Neural progenitor cell (in vitro differentiated cells): ENCODE results near the gene CARD11. TPM values are rescaled to one million over a fixed set of nuclear protein-coding genes. Genes with fewer than 3 reads are reported as not detected.
A peak's percentile ranks its signal among the peaks of the same experiment; 100 is the strongest.

ENCODE experiments used
- DNase-seq: peaks from one replicate; pipeline ENCODE4 v3.0.0-alpha.2; 2016; ENCODE audit warnings: low spot score
- H2AFZ ChIP-seq: fragments of 200-600 bp; sonication (generic); replicated peaks from 2 replicates; pipeline ENCODE4 v1.6.1; 2016; ENCODE audit warnings: antibody characterized with exemption
- H3F3A ChIP-seq: fragments of 200-600 bp; sonication (generic); 2 replicates; pipeline ENCODE4 v1.6.1; 2016; ENCODE audit warnings: antibody characterized with exemption, low read depth
- H3K27ac ChIP-seq: fragments of 200-600 bp; sonication (generic); 2 replicates; pipeline ENCODE4 v1.5.1; 2016; ENCODE audit warnings: mild to moderate bottlenecking
- H3K27me3 ChIP-seq: fragments of 200-600 bp; sonication (generic); 2 replicates; pipeline ENCODE4 v1.6.1; 2016; ENCODE audit warnings: mild to moderate bottlenecking, moderate library complexity
- H3K36me3 ChIP-seq: fragments of 200-600 bp; sonication (generic); 2 replicates; pipeline ENCODE4 v1.5.1; 2016
- H3K4me1 ChIP-seq: fragments of 200-600 bp; sonication (generic); 2 replicates; pipeline ENCODE4 v1.6.1; 2016; ENCODE audit warnings: mixed run types
- H3K4me2 ChIP-seq: fragments of 200-600 bp; sonication (generic); 2 replicates; pipeline ENCODE4 v1.6.1; 2016
- H3K4me3 ChIP-seq: fragments of 200-600 bp; sonication (generic); 2 replicates; pipeline ENCODE4 v1.5.1; 2016
- H3K79me2 ChIP-seq: fragments of 200-600 bp; sonication (generic); 2 replicates; pipeline ENCODE4 v1.6.1; 2016; ENCODE audit warnings: low read depth
- H3K9ac ChIP-seq: fragments of 200-600 bp; sonication (generic); 2 replicates; pipeline ENCODE4 v1.6.1; 2016
- H3K9me3 ChIP-seq: fragments of 200-600 bp; sonication (generic); 2 replicates; pipeline ENCODE4 v1.5.1; 2016; ENCODE audit warnings: low read depth
- H4K20me1 ChIP-seq: fragments of 200-600 bp; sonication (generic); 2 replicates; pipeline ENCODE4 v1.6.1; 2016; ENCODE audit warnings: low read depth
- H3K27ac Mint-ChIP-seq: 3 replicates; pipeline ENCODE4 v1.8.0; 2021; ENCODE audit warnings: mixed read lengths
- H3K27me3 Mint-ChIP-seq: 2 replicates; pipeline ENCODE4 v1.8.0; 2022; ENCODE audit warnings: low read depth, mild to moderate bottlenecking, inconsistent platforms, moderate library complexity, mixed read lengths; ENCODE audit not compliant: insufficient read depth
- H3K36me3 Mint-ChIP-seq: 3 replicates; pipeline ENCODE4 v1.8.0; 2021; ENCODE audit warnings: mixed read lengths
- H3K4me1 Mint-ChIP-seq: 3 replicates; pipeline ENCODE4 v1.8.0; 2021; ENCODE audit warnings: mixed read lengths
- H3K4me3 Mint-ChIP-seq: 3 replicates; pipeline ENCODE4 v1.8.0; 2021; ENCODE audit warnings: mild to moderate bottlenecking, moderate library complexity, mixed read lengths
- H3K9me3 Mint-ChIP-seq: 3 replicates; pipeline ENCODE4 v1.8.0; 2020; ENCODE audit warnings: mixed read lengths
- CTCF ChIP-seq: fragments of 200-600 bp; sonication (generic); IDR thresholded peaks from 2 replicates; pipeline ENCODE4 v1.5.1; 2017; ENCODE audit warnings: antibody characterized with exemption, mild to moderate bottlenecking
- EZH2 ChIP-seq: fragments of 200-600 bp; sonication (generic); IDR thresholded peaks from 2 replicates; pipeline ENCODE4 v1.6.1; 2017; ENCODE audit warnings: antibody characterized with exemption, mild to moderate bottlenecking, moderate library complexity
- EZH2phosphoT487 ChIP-seq: fragments of 200-600 bp; sonication (generic); IDR thresholded peaks from 2 replicates; pipeline ENCODE4 v1.6.1; 2017; ENCODE audit warnings: antibody characterized with exemption
- total RNA-seq: library from RNA; depleted of rRNA; stranded (reverse); fragments of >200 nt; gene quantifications from 2 replicates; pipeline ENCODE4 v1.2.3, GENCODE V29; 2015; ENCODE audit warnings: low replicate concordance

CARD11 gene
- total RNA-seq, 1 donor from 2014 or later, result 0.75 TPM

GRCh38 chr7:2873686-2874551 is 169.7 kb downstream of the CARD11 start:
- H3K27ac ChIP-seq, result peak overlapping the region; percentile 47

DNA sequence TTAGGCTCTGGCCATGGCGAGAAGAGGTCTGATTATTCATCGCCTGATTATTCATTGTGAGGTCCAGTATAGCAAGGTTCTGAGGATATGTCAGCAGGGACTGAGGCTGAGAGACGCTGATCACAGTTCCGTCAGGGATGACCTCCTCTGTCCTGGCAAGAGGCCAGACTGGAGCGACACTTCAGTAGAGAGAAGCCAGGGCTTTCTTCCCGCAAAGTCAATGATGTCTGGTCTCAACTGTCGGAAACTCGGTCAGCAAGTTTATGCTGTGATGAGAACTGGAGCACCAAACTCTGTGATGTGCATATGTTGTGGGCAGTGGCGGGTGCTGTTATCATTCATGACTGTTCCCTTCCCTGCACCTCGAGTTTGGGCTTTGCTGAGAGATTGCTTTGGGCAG is 170.5 kb downstream of the CARD11 start:
- H3F3A ChIP-seq, result no peaks in the 10 kb centered on the region
- H3K27ac Mint-ChIP-seq, result peak overlapping the region; percentile 85
- DNase-seq, result no peak
- H3K79me2 ChIP-seq, result no peaks in the 10 kb centered on the region
- H3K36me3 ChIP-seq, result no peaks in the 10 kb centered on the region
- no peaks in the 10 kb centered on the region for H4K20me1 ChIP-seq
- H3K4me2 ChIP-seq, result no peak overlapping the region
- peaks cover 12% of the 10 kb centered on the region for H3K27me3 Mint-ChIP-seq
- peaks cover 43% of the 10 kb centered on the region for H3K4me1 Mint-ChIP-seq
- no peak overlapping the region for H3K4me3 ChIP-seq
- no peaks in the 10 kb centered on the region for H3K9me3 Mint-ChIP-seq
- no peak for TF ChIP-seq EZH2
- H3K27ac ChIP-seq, result no peak overlapping the region
- H2AFZ ChIP-seq, result peak overlapping the region; percentile 2
- H3K36me3 Mint-ChIP-seq, result no peaks in the 10 kb centered on the region
- H3K4me3 Mint-ChIP-seq, result no peak overlapping the region
- peaks cover 6% of the 10 kb centered on the region for H3K4me1 ChIP-seq
- no peaks in the 10 kb centered on the region for H3K27me3 ChIP-seq
- no peak overlapping the region for H3K9ac ChIP-seq
- H3K9me3 ChIP-seq, result no peaks in the 10 kb centered on the region

More at GRCh38 chr7:2873686-2874551, 169.7 kb downstream of the CARD11 start:
- peak overlapping the region; percentile 85 for H3K27ac Mint-ChIP-seq
- Histone ChIP-seq H3K79me2 (no peaks in the 10 kb centered on the region), H3K27me3 (no peaks in the 10 kb centered on the region), H3K36me3 (no peaks in the 10 kb centered on the region), H2AFZ (peak overlapping the region; percentile 2), H3K9me3 (no peaks in the 10 kb centered on the region), H4K20me1 (no peaks in the 10 kb centered on the region), H3K4me1 (peaks cover 6% of the 10 kb centered on the region), H3K9ac (no peak overlapping the region), H3K4me3 (no peak overlapping the region), H3F3A (peaks cover 3% of the 10 kb centered on the region), H3K4me2 (no peak overlapping the region)
- peaks cover 47% of the 10 kb centered on the region for H3K4me1 Mint-ChIP-seq
- H3K36me3 Mint-ChIP-seq, result no peaks in the 10 kb centered on the region
- H3K9me3 Mint-ChIP-seq, result no peaks in the 10 kb centered on the region
- TF ChIP-seq EZH2, result no peak
- no peak for TF ChIP-seq EZH2phosphoT487
- H3K27me3 Mint-ChIP-seq, result peaks cover 10% of the 10 kb centered on the region
- H3K4me3 Mint-ChIP-seq, result no peak overlapping the region
- DNase-seq, result peak; percentile 30

- peaks cover 6% of the 10 kb centered on the region for H3K4me1 ChIP-seq
- H3K79me2 ChIP-seq, result no peaks in the 10 kb centered on the region
- no peak for DNase-seq
- TF ChIP-seq CTCF (no peak), EZH2phosphoT487 (no peak), EZH2 (no peak)
- no peaks in the 10 kb centered on the region for H3F3A ChIP-seq
- Mint-ChIP-seq H3K36me3 (no peaks in the 10 kb centered on the region), H3K4me1 (peaks cover 42% of the 10 kb centered on the region), H3K27ac (no peak overlapping the region), H3K4me3 (no peak overlapping the region), H3K9me3 (no peaks in the 10 kb centered on the region), H3K27me3 (peaks cover 12% of the 10 kb centered on the region)
- no peaks in the 10 kb centered on the region for H3K27me3 ChIP-seq
- H3K4me2 ChIP-seq, result no peak overlapping the region
- no peak overlapping the region for H3K27ac ChIP-seq
- no peaks in the 10 kb centered on the region for H4K20me1 ChIP-seq
- H3K9me3 ChIP-seq, result no peaks in the 10 kb centered on the region
- no peak overlapping the region for H3K4me3 ChIP-seq
- H3K36me3 ChIP-seq, result no peaks in the 10 kb centered on the region
- H3K9ac ChIP-seq, result no peak overlapping the region
- H2AFZ ChIP-seq, result no peak overlapping the region
Observed at GRCh38 chr7:2872296-2872874, 171.3 kb downstream of the CARD11 start.

- Histone ChIP-seq H3K4me3 (no peak overlapping the region), H3K27me3 (no peaks in the 10 kb centered on the region), H3K4me1 (peaks cover 6% of the 10 kb centered on the region), H3K79me2 (no peaks in the 10 kb centered on the region), H3K36me3 (no peaks in the 10 kb centered on the region), H3K27ac (no peak overlapping the region), H2AFZ (peak overlapping the region; percentile 100), H3K9ac (no peak overlapping the region), H3K9me3 (no peaks in the 10 kb centered on the region), H4K20me1 (no peaks in the 10 kb centered on the region), H3K4me2 (peak overlapping the region; percentile 35), H3F3A (no peaks in the 10 kb centered on the region)
- H3K27ac Mint-ChIP-seq, result peak overlapping the region; percentile 40
- no peak for TF ChIP-seq CTCF
- no peak for TF ChIP-seq EZH2phosphoT487
- no peak for TF ChIP-seq EZH2
- H3K27me3 Mint-ChIP-seq, result peaks cover 14% of the 10 kb centered on the region
- H3K9me3 Mint-ChIP-seq, result no peaks in the 10 kb centered on the region
- peaks cover 35% of the 10 kb centered on the region for H3K4me1 Mint-ChIP-seq
- no peak overlapping the region for H3K4me3 Mint-ChIP-seq
- peak; percentile 31 for DNase-seq
- H3K36me3 Mint-ChIP-seq, result no peaks in the 10 kb centered on the region
Observed at GRCh38 chr7:2870471-2870931, 173.2 kb downstream of the CARD11 start.
